Aorta (tissue), 5 donors: ENCODE results near the gene LATS2. TPM values are rescaled to one million over a fixed set of nuclear protein-coding genes. Genes with fewer than 3 reads are reported as not detected.

Source experiments
- ATAC-seq: fragments of 200-7000 bp; cut with Tn5 transposase; one replicate; pipeline ENCODE4 v1.9.1; 2022; ENCODE audit warnings: moderate library complexity; ENCODE audit not compliant: low FRiP score
- DNase-seq, 2 donors: peaks; one replicate each; pipeline ENCODE4 v3.0.0-alpha.2; 2020
- H3K27ac ChIP-seq, 2 donors: one replicate each; pipeline ENCODE4 v1.5.1; 2013; ENCODE audit warnings: low read length in 2 of 2, mild to moderate bottlenecking in 2 of 2, moderate library complexity in 2 of 2, control low read depth in 1 of 2, inconsistent platforms in 1 of 2, low read depth in 1 of 2
- H3K27me3 ChIP-seq, 2 donors: one replicate each; pipeline ENCODE4 v1.6.1; 2013; ENCODE audit warnings: control low read depth in 1 of 2, low read length in 1 of 2, mild to moderate bottlenecking in 1 of 2, moderate library complexity in 1 of 2; ENCODE audit not compliant: insufficient read depth in 2 of 2, control insufficient read depth in 1 of 2
- H3K36me3 ChIP-seq, 2 donors: one replicate each; pipeline ENCODE4 v1.6.1; 2013; ENCODE audit warnings: control low read depth in 1 of 2, low read length in 1 of 2, mild to moderate bottlenecking in 1 of 2; ENCODE audit not compliant: insufficient read depth in 2 of 2, control insufficient read depth in 1 of 2
- H3K4me1 ChIP-seq, 2 donors: one replicate each; pipeline ENCODE4 v1.6.1; 2013; ENCODE audit warnings: low read length in 2 of 2, control low read depth in 1 of 2, mild to moderate bottlenecking in 1 of 2, moderate library complexity in 1 of 2; ENCODE audit not compliant: insufficient read depth in 2 of 2, control insufficient read depth in 1 of 2
- H3K4me3 ChIP-seq, 2 donors: one replicate each; pipeline ENCODE4 v1.5.1; 2013; ENCODE audit warnings: low read length in 2 of 2, control low read depth in 1 of 2, mild to moderate bottlenecking in 1 of 2
- H3K9me3 ChIP-seq: one replicate; pipeline ENCODE4 v1.6.1; 2013; ENCODE audit warnings: mild to moderate bottlenecking, low read length; ENCODE audit not compliant: control insufficient read depth
- WGBS, 2 donors: extraction: QIAGEN DNeasy Blood & Tissue Kit; methylation state at CpG; one replicate each; pipeline ENCODE4 v1.1.7; 2013; 5-methylcytosine and 5-hydroxymethylcytosine counted together
- intact Hi-C, 2 donors: fragments of 100-400 bp; cut with DNase I; formaldehyde crosslinking; loops; one replicate each; pipeline versions ENCODE4 v1.14.2 to v1.15.0; 2022
- polyA plus RNA-seq, 2 donors: library from polyadenylated mRNA; stranded (reverse); fragments of 200-250 nt; gene quantifications; one replicate each; pipeline ENCODE4 v1.2.3, GENCODE V29; 2013
- total RNA-seq, 2 donors: library from RNA; stranded (reverse); fragmentation: NEBNext Ultra II Directional; extraction: Animal tissue kit (Norgen Biotek cat#: 25700); gene quantifications; one replicate each; pipeline ENCODE4 v1.2.1, GENCODE V29; 2021
- donor health status: healthy with polysubstance abuse.
- donor health status: Bipolar disorder and iron deficiency.
- donor health status: DM: no; HTN: no; CAD: no.
- donor health status: DM: no; HTN: no; CAD: no.
- donor health status: DM: yes; HTN: yes; CAD: no.

The LATS2 gene
- total and polyA plus RNA-seq, 4 donors: 9.5 to 64.6 (median 32.2) TPM

GRCh38 chr13:21089830-21090229 is 28.4 kb upstream of the LATS2 start:
- no peak for ATAC-seq
- Histone ChIP-seq H3K36me3 (no peaks in the 10 kb centered on the region), H3K4me1 (no peaks in the 10 kb centered on the region), H3K9me3 (no peaks in the 10 kb centered on the region), H3K4me3 (no peak overlapping the region), H3K27ac (no peak overlapping the region), H3K27me3 (no peaks in the 10 kb centered on the region)
- no peak for DNase-seq
- WGBS, 2 donors: 86 to 94% methylated on average over 3 of the region's 3 CpGs
- intact Hi-C loops: no loop called here

- DNase-seq (no peak), ATAC-seq (no peak)
- H3K9me3 ChIP-seq: no peaks in the 10 kb centered on the region
- no peak overlapping the region for H3K27ac ChIP-seq
- H3K4me3 ChIP-seq: no peak overlapping the region
- H3K36me3 ChIP-seq: no peaks in the 10 kb centered on the region
- 96 to 97% methylated on average over 1 of the region's 1 CpG for WGBS, 2 donors
- intact Hi-C loops: no loop called here
- no peaks in the 10 kb centered on the region for H3K27me3 ChIP-seq
- H3K4me1 ChIP-seq: no peaks in the 10 kb centered on the region
These were observed 27.1 kb upstream of the LATS2 start for GRCh38 chr13:21088534-21088933.

GRCh38 chr13:21086929-21087328 is 25.5 kb upstream of the LATS2 start:
- Histone ChIP-seq H3K4me3 (no peak overlapping the region), H3K27ac (no peak overlapping the region), H3K9me3 (no peaks in the 10 kb centered on the region), H3K36me3 (no peaks in the 10 kb centered on the region), H3K4me1 (no peaks in the 10 kb centered on the region), H3K27me3 (no peaks in the 10 kb centered on the region)
- intact Hi-C loops: no loop called here
- WGBS, 2 donors: 84 to 95% methylated on average over 2 of the region's 2 CpGs
- ATAC-seq: no peak
- no peak for DNase-seq

- H3K9me3 ChIP-seq: no peaks in the 10 kb centered on the region
- peaks cover 0 to 2% of the 10 kb centered on the region in 2 donors for H3K4me1 ChIP-seq
- DNase-seq: no peak
- WGBS, 2 donors: 90 to 94% methylated on average over 7 of the region's 7 CpGs
- H3K27me3 ChIP-seq: no peaks in the 10 kb centered on the region
- no peaks in the 10 kb centered on the region for H3K36me3 ChIP-seq
- H3K27ac ChIP-seq: no peak overlapping the region
- H3K4me3 ChIP-seq: no peak overlapping the region
- ATAC-seq: no peak
- intact Hi-C loops: no loop called here
These were observed 20.5 kb upstream of the LATS2 start for GRCh38 chr13:21081926-21082325.

GRCh38 chr13:21080593-21080891 is 19.2 kb upstream of the LATS2 start:
- Histone ChIP-seq H3K27ac (no peak overlapping the region), H3K9me3 (no peaks in the 10 kb centered on the region), H3K27me3 (no peaks in the 10 kb centered on the region), H3K36me3 (no peaks in the 10 kb centered on the region), H3K4me3 (no peak overlapping the region), H3K4me1 (peaks cover 0 to 2% of the 10 kb centered on the region in 2 donors)
- ATAC-seq: no peak
- intact Hi-C loops: no loop called here
- no peak for DNase-seq
- 31 to 38% methylated on average over 3 of the region's 3 CpGs for WGBS, 2 donors

- 3 to 11% methylated on average over 14 of the region's 14 CpGs for WGBS, 2 donors
- Histone ChIP-seq H3K27ac (peak overlapping the region; percentile 52 to 90), H3K36me3 (no peaks in the 10 kb centered on the region), H3K9me3 (no peaks in the 10 kb centered on the region), H3K4me1 (peaks cover 0 to 2% of the 10 kb centered on the region in 2 donors), H3K27me3 (no peaks in the 10 kb centered on the region), H3K4me3 (peak overlapping the region; percentile 11 to 50)
- ATAC-seq: peak; percentile 74
- intact Hi-C loops: no loop called here
- DNase-seq: peak in 1 of 2 donors; percentile 59
These were observed 18.6 kb upstream of the LATS2 start for GRCh38 chr13:21079761-21080592.

GRCh38 chr13:21079221-21079620 is 17.8 kb upstream of the LATS2 start:
- Histone ChIP-seq H3K27me3 (no peaks in the 10 kb centered on the region), H3K9me3 (no peaks in the 10 kb centered on the region), H3K4me3 (no peak overlapping the region), H3K36me3 (no peaks in the 10 kb centered on the region), H3K27ac (no peak overlapping the region), H3K4me1 (peaks cover 0 to 2% of the 10 kb centered on the region in 2 donors)
- ATAC-seq (no peak), DNase-seq (no peak)
- intact Hi-C loops: no loop called here
- WGBS, 2 donors: 59 to 71% methylated on average over 3 of the region's 3 CpGs

GRCh38 chr13:21078501-21078900 is 17.1 kb upstream of the LATS2 start:
- intact Hi-C loops: no loop called here
- H3K4me3 ChIP-seq: no peak overlapping the region
- H3K27ac ChIP-seq: no peak overlapping the region
- peaks cover 0 to 2% of the 10 kb centered on the region in 2 donors for H3K4me1 ChIP-seq
- ATAC-seq: no peak
- DNase-seq: no peak
- H3K9me3 ChIP-seq: no peaks in the 10 kb centered on the region
- WGBS, 2 donors: 65 to 78% methylated on average over 4 of the region's 4 CpGs
- no peaks in the 10 kb centered on the region for H3K36me3 ChIP-seq
- no peaks in the 10 kb centered on the region for H3K27me3 ChIP-seq

GRCh38 chr13:21077788-21078353 is 16.5 kb upstream of the LATS2 start:
- DNase-seq (no peak), ATAC-seq (no peak)
- Histone ChIP-seq H3K27me3 (no peaks in the 10 kb centered on the region), H3K4me3 (no peak overlapping the region), H3K4me1 (peaks cover 0 to 2% of the 10 kb centered on the region in 2 donors), H3K27ac (no peak overlapping the region), H3K36me3 (no peaks in the 10 kb centered on the region), H3K9me3 (no peaks in the 10 kb centered on the region)
- 96 to 97% methylated on average over 24 of the region's 24 CpGs for WGBS, 2 donors
- intact Hi-C loops: no loop called here
